Large intestine (tissue), 3 donors: ENCODE results near the gene AZI2. TPM values are rescaled to one million over a fixed set of nuclear protein-coding genes. Genes with fewer than 3 reads are reported as not detected.

Source experiments
- DNase-seq, 2 donors: peaks; one replicate each; pipeline versions ENCODE4 v3.0.0 to v3.0.0-alpha.2; 2013
- H3K27ac ChIP-seq: one replicate; pipeline ENCODE4 v1.5.1; 2013; ENCODE audit warnings: low read length
- H3K27me3 ChIP-seq: 2 replicates; pipeline ENCODE4 v1.6.1; 2013; ENCODE audit warnings: low read length; ENCODE audit not compliant: control insufficient read depth, insufficient read depth
- H3K36me3 ChIP-seq: 2 replicates; pipeline ENCODE4 v1.6.1; 2013; ENCODE audit warnings: low read length; ENCODE audit not compliant: control insufficient read depth, insufficient read depth
- H3K4me1 ChIP-seq: one replicate; pipeline ENCODE4 v1.6.1; 2013; ENCODE audit warnings: low read length; ENCODE audit not compliant: control insufficient read depth, insufficient read depth
- H3K4me3 ChIP-seq: one replicate; pipeline ENCODE4 v1.5.1; 2013; ENCODE audit warnings: low read length
- H3K9me3 ChIP-seq: one replicate; pipeline ENCODE4 v1.6.1; 2013; ENCODE audit warnings: mild to moderate bottlenecking, low read depth, low read length, moderate library complexity; ENCODE audit not compliant: control insufficient read depth
- WGBS: methylation state at CpG from one replicate; pipeline ENCODE4 v1.1.5; 2013; ENCODE audit warnings: low lambda C conversion rate; ENCODE audit not compliant: insufficient coverage; 5-methylcytosine and 5-hydroxymethylcytosine counted together
- polyA plus RNA-seq: library from polyadenylated mRNA; unstranded; fragments of 120-200 nt; gene quantifications from one replicate; pipeline ENCODE4 v1.2.1, GENCODE V29; 2013

Gene AZI2
- polyA plus RNA-seq, 1 donor: 49.3 TPM

DNA sequence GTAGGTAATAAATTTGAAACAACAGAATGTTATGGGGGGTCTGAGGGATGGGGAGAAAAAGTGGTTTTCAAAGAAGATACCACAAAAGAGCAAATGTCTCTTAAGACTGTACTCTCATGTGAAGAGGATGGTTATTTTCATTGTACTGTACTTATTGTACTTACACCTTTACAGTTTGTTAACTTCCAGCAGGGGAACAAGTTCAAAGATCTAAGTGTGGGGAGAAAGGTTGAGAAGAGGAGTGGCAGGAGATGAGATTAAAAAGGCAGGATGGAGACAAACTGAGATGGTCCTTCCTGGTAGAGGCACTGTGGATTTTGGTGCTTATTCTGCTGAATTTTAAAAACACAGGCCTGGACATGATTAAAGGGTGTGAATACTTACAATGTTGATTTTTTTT lies 5.5 kb downstream of the AZI2 start:
- DNase-seq: peak in 1 of 2 donors; percentile 31
- H3K4me3 ChIP-seq: no peak overlapping the region
- H3K9me3 ChIP-seq: no peaks in the 10 kb centered on the region
- no peaks in the 10 kb centered on the region for H3K27me3 ChIP-seq
- no peak overlapping the region for H3K27ac ChIP-seq
- H3K4me1 ChIP-seq: peaks cover 7% of the 10 kb centered on the region
- H3K36me3 ChIP-seq: peaks cover 6% of the 10 kb centered on the region

DNA sequence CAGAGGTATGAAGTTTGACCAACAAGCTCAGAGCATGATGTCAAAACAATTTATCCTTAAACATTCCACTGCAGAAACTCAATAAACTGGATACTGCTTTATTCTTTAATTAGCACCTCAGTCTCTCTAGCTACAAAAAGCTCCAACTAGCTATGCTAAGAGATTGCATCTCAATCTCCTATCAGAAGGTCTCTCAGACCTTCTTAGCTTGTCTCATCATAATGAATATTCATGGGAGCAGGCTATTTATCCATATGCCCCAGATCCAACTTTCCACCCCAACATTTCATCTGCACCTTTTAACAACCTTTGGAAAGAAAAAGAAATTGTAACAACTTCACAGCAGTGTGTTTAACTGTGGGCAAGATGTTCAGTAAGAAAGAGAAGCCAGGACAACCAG lies 11.4 kb downstream of the AZI2 start:
- Histone ChIP-seq H3K36me3 (peaks cover 18% of the 10 kb centered on the region), H3K27ac (no peak overlapping the region), H3K27me3 (no peaks in the 10 kb centered on the region), H3K4me3 (no peak overlapping the region), H3K9me3 (no peaks in the 10 kb centered on the region), H3K4me1 (no peaks in the 10 kb centered on the region)
- no peak for DNase-seq

DNA sequence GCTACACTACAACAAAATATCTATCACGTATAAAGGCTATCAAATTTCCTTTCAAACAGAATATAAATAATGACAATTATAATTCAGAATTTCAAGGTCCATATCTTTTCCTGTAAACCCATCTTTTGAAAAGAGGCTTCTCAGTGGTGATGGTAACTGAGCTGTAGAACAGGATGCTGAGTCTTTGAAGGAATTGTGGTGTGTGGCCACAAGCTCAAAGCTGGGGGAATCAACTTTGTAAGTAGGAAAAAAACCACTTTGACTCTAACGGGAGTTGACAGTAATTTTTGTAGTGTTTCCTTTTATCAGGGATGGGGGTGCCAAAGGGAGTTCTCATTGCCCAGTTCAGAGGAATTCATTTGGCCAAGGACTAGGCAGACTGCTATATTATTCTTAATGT lies 13.4 kb downstream of the AZI2 start:
- Histone ChIP-seq H3K36me3 (peaks cover 22% of the 10 kb centered on the region), H3K27ac (no peak overlapping the region), H3K4me1 (no peaks in the 10 kb centered on the region), H3K9me3 (no peaks in the 10 kb centered on the region), H3K27me3 (no peaks in the 10 kb centered on the region), H3K4me3 (no peak overlapping the region)
- no peak for DNase-seq
- 57% methylated on average over 1 of the region's 2 CpGs for WGBS

GRCh38 chr3:28334552-28334951 lies 14.1 kb downstream of the AZI2 start:
- DNase-seq: no peak
- no peaks in the 10 kb centered on the region for H3K9me3 ChIP-seq
- H3K36me3 ChIP-seq: peaks cover 22% of the 10 kb centered on the region
- no peaks in the 10 kb centered on the region for H3K4me1 ChIP-seq
- H3K27ac ChIP-seq: no peak overlapping the region
- no peak overlapping the region for H3K4me3 ChIP-seq
- no peaks in the 10 kb centered on the region for H3K27me3 ChIP-seq

- 70% methylated on average over 3 of the region's 4 CpGs for WGBS
- no peak overlapping the region for H3K27ac ChIP-seq
- H3K9me3 ChIP-seq: no peaks in the 10 kb centered on the region
- no peaks in the 10 kb centered on the region for H3K27me3 ChIP-seq
- H3K4me3 ChIP-seq: no peak overlapping the region
- H3K4me1 ChIP-seq: no peaks in the 10 kb centered on the region
- DNase-seq: peak in 1 of 2 donors; percentile 9
- peaks cover 24% of the 10 kb centered on the region for H3K36me3 ChIP-seq
Observed at GRCh38 chr3:28328188-28329151, 20.2 kb downstream of the AZI2 start.

DNA sequence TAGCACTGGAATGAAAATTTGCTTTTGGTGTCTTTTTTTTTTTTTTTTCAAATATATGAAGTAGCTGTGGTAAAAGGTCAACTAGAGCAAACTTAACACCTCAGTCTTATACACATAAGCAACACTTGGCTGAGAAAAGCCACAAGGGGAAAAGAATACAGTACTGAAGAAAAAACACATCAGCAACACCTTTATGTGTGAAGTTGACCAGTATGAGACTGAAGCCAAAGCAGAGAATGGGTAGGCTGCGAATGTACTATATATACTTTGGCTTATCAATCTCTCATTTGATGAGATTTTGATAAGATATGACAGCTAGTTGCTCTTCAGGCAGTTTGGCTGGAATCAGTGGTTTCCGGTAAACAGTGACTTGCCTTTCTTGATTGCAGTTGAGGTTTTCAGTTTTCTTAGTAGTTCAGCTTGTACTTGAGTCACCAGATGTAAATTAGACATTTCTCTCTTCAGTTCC lies 22.1 kb downstream of the AZI2 start:
- WGBS: no CpG with 5 or more reads among the region's 2 CpGs
- DNase-seq: no peak

GRCh38 chr3:28322464-28322863 lies 26.2 kb downstream of the AZI2 start:
- Histone ChIP-seq H3K36me3 (peaks cover 34% of the 10 kb centered on the region), H3K27ac (no peak overlapping the region)
- 100% methylated on average over 1 of the region's 1 CpG for WGBS

More for the DNA sequence above, 22.1 kb downstream of the AZI2 start:
- peaks cover 26% of the 10 kb centered on the region for H3K36me3 ChIP-seq
- H3K9me3 ChIP-seq: no peaks in the 10 kb centered on the region
- H3K27me3 ChIP-seq: no peaks in the 10 kb centered on the region
- H3K4me3 ChIP-seq: no peak overlapping the region
- H3K27ac ChIP-seq: no peak overlapping the region
- H3K4me1 ChIP-seq: no peaks in the 10 kb centered on the region

DNA sequence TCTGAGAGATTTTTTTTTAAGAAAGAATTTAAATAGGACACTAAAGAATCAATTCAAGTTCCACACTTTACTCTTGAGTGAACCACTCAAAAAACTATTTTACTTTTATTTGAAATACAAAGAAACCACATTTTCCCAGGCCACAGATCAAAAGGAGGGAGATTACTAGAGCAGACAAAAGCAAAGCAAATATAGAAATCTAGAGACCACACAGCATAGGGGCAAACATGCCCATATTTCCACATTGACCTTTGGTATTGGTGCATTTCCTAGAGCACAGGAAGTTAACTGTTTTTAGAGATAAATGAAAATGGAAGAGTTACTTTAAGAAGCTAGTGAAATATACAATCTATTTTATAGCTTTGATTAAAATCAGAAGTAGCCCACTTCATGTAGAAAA lies 27.6 kb downstream of the AZI2 start:
- Histone ChIP-seq H3K4me1 (no peaks in the 10 kb centered on the region), H3K36me3 (peaks cover 30% of the 10 kb centered on the region), H3K9me3 (no peaks in the 10 kb centered on the region), H3K27ac (no peak overlapping the region), H3K27me3 (no peaks in the 10 kb centered on the region), H3K4me3 (no peak overlapping the region)
- no peak for DNase-seq

More at GRCh38 chr3:28322464-28322863, 26.2 kb downstream of the AZI2 start:
- Histone ChIP-seq H3K9me3 (no peaks in the 10 kb centered on the region), H3K4me3 (no peak overlapping the region), H3K27me3 (no peaks in the 10 kb centered on the region), H3K4me1 (no peaks in the 10 kb centered on the region)
- no peak for DNase-seq

DNA sequence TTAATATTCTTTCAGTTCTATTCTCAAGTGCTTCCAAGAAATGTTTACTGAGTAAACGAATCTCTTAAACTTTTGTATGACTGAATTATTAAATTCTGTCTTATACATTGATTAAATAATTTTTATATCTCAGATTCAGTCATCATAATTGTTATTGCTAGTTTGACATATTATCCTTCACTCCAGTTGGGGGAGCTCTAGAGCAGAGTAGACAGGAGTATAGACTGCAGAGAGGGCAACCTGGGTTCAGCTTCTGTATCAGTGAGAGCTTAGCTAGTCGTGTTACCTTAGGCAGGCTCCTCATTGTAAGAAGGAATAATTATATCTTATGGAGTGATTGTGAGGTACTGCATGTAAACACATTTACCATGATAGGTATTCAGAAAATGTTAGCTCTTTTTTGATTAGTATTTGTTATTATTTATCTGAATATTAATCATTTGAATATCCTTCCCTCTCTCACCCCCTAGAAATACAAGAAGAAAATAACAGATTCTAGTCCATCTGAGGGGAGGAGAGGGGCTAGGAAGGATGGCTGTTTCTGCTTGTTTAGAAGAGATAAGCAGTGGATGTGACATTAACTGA lies 31.1 kb downstream of the AZI2 start:
- DNase-seq: peak; percentile 12 to 32
- Histone ChIP-seq H3K4me1 (no peaks in the 10 kb centered on the region), H3K9me3 (no peaks in the 10 kb centered on the region), H3K27me3 (no peaks in the 10 kb centered on the region), H3K36me3 (peaks cover 14% of the 10 kb centered on the region), H3K4me3 (no peak overlapping the region), H3K27ac (no peak overlapping the region)
- WGBS: 40% methylated on average over 1 of the region's 2 CpGs

- Histone ChIP-seq H3K27me3 (no peaks in the 10 kb centered on the region), H3K4me1 (no peaks in the 10 kb centered on the region), H3K4me3 (no peak overlapping the region), H3K27ac (no peak overlapping the region), H3K9me3 (no peaks in the 10 kb centered on the region), H3K36me3 (peaks cover 12% of the 10 kb centered on the region)
- 100% methylated on average over 1 of the region's 2 CpGs for WGBS
- DNase-seq: no peak
Observed at GRCh38 chr3:28316226-28316625, 32.4 kb downstream of the AZI2 start.

DNA sequence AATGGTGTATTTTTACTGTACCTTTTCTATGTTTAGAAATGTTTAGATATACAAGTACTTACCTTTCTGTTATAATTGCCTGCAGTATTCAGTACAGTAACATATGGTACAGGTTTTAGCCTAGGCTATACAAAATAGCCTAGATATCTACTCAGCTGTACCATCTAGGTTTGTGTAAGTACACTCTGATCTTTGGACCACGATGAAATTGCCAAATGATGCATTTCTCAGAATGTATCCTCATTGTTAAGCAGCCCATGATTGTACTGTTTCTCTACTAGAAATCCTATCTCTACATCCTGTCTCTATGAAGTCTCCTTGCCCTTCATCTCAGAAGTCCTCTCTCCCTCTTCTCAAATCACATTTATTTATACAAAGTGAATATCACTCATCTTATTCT lies 32.9 kb downstream of the AZI2 start:
- no CpG with 5 or more reads among the region's 1 CpG for WGBS
- DNase-seq: no peak
- H3K36me3 ChIP-seq: peaks cover 10% of the 10 kb centered on the region
- H3K4me1 ChIP-seq: no peaks in the 10 kb centered on the region
- no peaks in the 10 kb centered on the region for H3K9me3 ChIP-seq
- H3K27me3 ChIP-seq: no peaks in the 10 kb centered on the region
- H3K27ac ChIP-seq: no peak overlapping the region
- H3K4me3 ChIP-seq: no peak overlapping the region
